SK-N-SH (cell line): ENCODE data around the gene AP5M1. TPM values are rescaled to one million over a fixed set of nuclear protein-coding genes. Genes with fewer than 3 reads are reported as not detected.

Experiments
- CTCF ChIA-PET: fragments of 300-600, 350-600 bp; formaldehyde crosslinking; extraction: SDS; loops from one replicate; lab custom pipeline; 2021; lab: Yijun Ruan, JAX
- POLR2A ChIA-PET: fragments of 350-600 bp; sonication (Branson Sonifier 250); formaldehyde crosslinking; extraction: SDS; loops from one replicate; lab custom pipeline; 2020; ENCODE audit warnings: antibody characterized with exemption, inconsistent platforms; lab: Yijun Ruan, JAX
- DNase-seq: peaks from one replicate; pipeline ENCODE4 v3.0.0; 2012
- H2AFZ ChIP-seq: fragments of 200-600 bp; sonication (generic); 2 replicates; pipeline ENCODE4 v1.8.1; 2016; ENCODE audit warnings: antibody characterized with exemption, mild to moderate bottlenecking, low read depth
- H3F3A ChIP-seq: fragments of 200-600 bp; sonication (generic); replicated peaks from 2 replicates; pipeline ENCODE3; 2016; ENCODE audit warnings: antibody characterized with exemption, mild to moderate bottlenecking; ENCODE audit not compliant: insufficient read depth
- H3K27ac ChIP-seq, 2 experiments: fragments of 200-500 bp in 1 of 2; fragments of 200-600 bp in 1 of 2; sonication (Bioruptor generic) in 1 of 2; sonication (generic), shearing (Covaris generic) in 1 of 2; 2 replicates each; pipeline versions ENCODE4 v1.5.1 to v1.6.1; 2014 to 2016; ENCODE audit warnings: low read depth in 2 of 2, inconsistent platforms in 1 of 2, low read length in 1 of 2, mild to moderate bottlenecking in 1 of 2, mixed read lengths in 1 of 2
- H3K27me3 ChIP-seq: fragments of 200-600 bp; sonication (generic), shearing (Covaris generic); 2 replicates; pipeline ENCODE4 v1.6.1; 2016; ENCODE audit warnings: mixed run types; ENCODE audit not compliant: insufficient read depth
- H3K36me3 ChIP-seq, 2 experiments: fragments of 200-500 bp in 1 of 2; fragments of 200-600 bp in 1 of 2; sonication (Bioruptor generic) in 1 of 2; sonication (generic) in 1 of 2; replicated peaks in 1 of 2; 2 replicates each; pipeline versions ENCODE3 to v1.5.1; 2014 to 2016; ENCODE audit warnings: low read length in 1 of 2, mild to moderate bottlenecking in 1 of 2; ENCODE audit not compliant: insufficient read depth in 2 of 2, control insufficient read depth in 1 of 2
- H3K4me1 ChIP-seq, 2 experiments: fragments of 200-500 bp in 1 of 2; fragments of 200-600 bp in 1 of 2; sonication (Bioruptor generic) in 1 of 2; sonication (generic), shearing (Covaris generic) in 1 of 2; 2 replicates each; pipeline versions ENCODE4 v1.5.1 to v1.6.1; 2014 to 2016; ENCODE audit warnings: low read depth in 1 of 2, low read length in 1 of 2, mixed run types in 1 of 2; ENCODE audit not compliant: insufficient read depth in 2 of 2, control insufficient read depth in 1 of 2
- H3K4me2 ChIP-seq: fragments of 200-600 bp; sonication (generic), shearing (Covaris generic); 2 replicates; pipeline ENCODE4 v1.6.1; 2017; ENCODE audit warnings: mixed run types
- H3K4me3 ChIP-seq, 2 experiments: fragments of 200-500 bp in 1 of 2; fragments of 200-600 bp in 1 of 2; sonication (Bioruptor generic) in 1 of 2; sonication (generic), shearing (Covaris generic) in 1 of 2; 2 replicates each; pipeline versions ENCODE4 v1.5.1 to v1.8.1; 2014 to 2016; ENCODE audit warnings: low read depth in 2 of 2, inconsistent platforms in 1 of 2, low read length in 1 of 2, mild to moderate bottlenecking in 1 of 2, mixed read lengths in 1 of 2, moderate library complexity in 1 of 2
- H3K79me2 ChIP-seq: fragments of 200-600 bp; sonication (generic); 2 replicates; pipeline ENCODE4 v1.8.1; 2017; ENCODE audit warnings: mild to moderate bottlenecking; ENCODE audit not compliant: insufficient read depth
- H3K9ac ChIP-seq: fragments of 200-600 bp; sonication (generic); 2 replicates; pipeline ENCODE4 v1.6.1; 2017; ENCODE audit warnings: mixed run types
- H3K9me2 ChIP-seq: fragments of 200-600 bp; sonication (generic); 2 replicates; pipeline ENCODE4 v1.6.1; 2017; ENCODE audit warnings: mixed run types
- H3K9me3 ChIP-seq: fragments of 200-600 bp; sonication (generic); 2 replicates; pipeline ENCODE4 v1.6.1; 2017; ENCODE audit warnings: mixed run types, mild to moderate bottlenecking, moderate library complexity
- H4K20me1 ChIP-seq: fragments of 200-600 bp; sonication (generic); 2 replicates; pipeline ENCODE4 v1.6.1; 2017; ENCODE audit warnings: mild to moderate bottlenecking, mixed run types; ENCODE audit not compliant: insufficient read depth
- CHD2 ChIP-seq: fragments of 150-350 bp; IDR thresholded peaks from 2 replicates; pipeline ENCODE4 v1.6.1; 2018; ENCODE audit warnings: low read length; ENCODE audit not compliant: partially characterized antibody
- ELF1 ChIP-seq: IDR thresholded peaks from 2 replicates; pipeline ENCODE4 v1.4.0; 2012
- EP300 ChIP-seq, 2 experiments: IDR thresholded peaks; 2 replicates each; pipeline versions ENCODE4 v1.4.0 to v1.6.1; 2012; ENCODE audit warnings: borderline replicate concordance in 1 of 2, low read depth in 1 of 2, low read length in 1 of 2
- EZH2phosphoT487 ChIP-seq: fragments of 200-600 bp; sonication (generic); IDR thresholded peaks from 2 replicates; pipeline ENCODE4 v1.6.1; 2017; ENCODE audit warnings: low read depth, mixed run types, mild to moderate bottlenecking, antibody characterized with exemption, moderate library complexity, borderline replicate concordance
- FOXM1 ChIP-seq: IDR thresholded peaks from 2 replicates; pipeline ENCODE4 v1.4.0; 2012; ENCODE audit warnings: low read depth, mild to moderate bottlenecking
- GABPA ChIP-seq: IDR thresholded peaks from 2 replicates; pipeline ENCODE4 v1.4.0; 2012; ENCODE audit warnings: low read depth, mild to moderate bottlenecking
- GATA2 ChIP-seq: sonication (generic); formaldehyde crosslinking; IDR thresholded peaks from 2 replicates; pipeline ENCODE4 v1.5.0; 2020; ENCODE audit warnings: mild to moderate bottlenecking, missing genetic modification reagents
- MEF2A ChIP-seq: IDR thresholded peaks from 2 replicates; pipeline ENCODE4 v1.4.0; 2012; ENCODE audit warnings: low read depth, borderline replicate concordance
- MXI1 ChIP-seq: IDR thresholded peaks from 2 replicates; pipeline ENCODE4 v1.6.1; 2012; ENCODE audit warnings: mild to moderate bottlenecking, low read depth, low read length, improper control_type of control experiment
- NRF1 ChIP-seq: IDR thresholded peaks from 2 replicates; pipeline ENCODE4 v1.6.1; 2012; ENCODE audit warnings: low read depth, mild to moderate bottlenecking, low read length
- POLR2AphosphoS5 ChIP-seq: IDR thresholded peaks from 2 replicates; pipeline ENCODE4 v1.6.1; 2012; ENCODE audit warnings: low read depth, low read length
- RAD21 ChIP-seq: IDR thresholded peaks from 2 replicates; pipeline ENCODE4 v1.6.1; 2012; ENCODE audit warnings: mild to moderate bottlenecking, low read length
- REST ChIP-seq: IDR thresholded peaks from 2 replicates; pipeline ENCODE4 v1.6.1; 2012; ENCODE audit warnings: mild to moderate bottlenecking, low read depth, low read length, moderate library complexity
- SIN3A ChIP-seq: IDR thresholded peaks from 2 replicates; pipeline ENCODE4 v1.6.1; 2012; ENCODE audit warnings: low read depth, mild to moderate bottlenecking, low read length, moderate library complexity, borderline replicate concordance
- SMC3 ChIP-seq: IDR thresholded peaks from 2 replicates; pipeline ENCODE4 v1.6.1; 2012; ENCODE audit warnings: low read depth, low read length, improper control_type of control experiment
- TAF1 ChIP-seq: IDR thresholded peaks from 2 replicates; pipeline ENCODE4 v1.6.1; 2012; ENCODE audit warnings: low read depth, mild to moderate bottlenecking, low read length, moderate library complexity, borderline replicate concordance
- TCF12 ChIP-seq: IDR thresholded peaks from 2 replicates; pipeline ENCODE4 v1.4.0; 2012
- TEAD4 ChIP-seq: IDR thresholded peaks from 2 replicates; pipeline ENCODE4 v1.4.0; 2012; ENCODE audit warnings: mild to moderate bottlenecking, borderline replicate concordance; ENCODE audit not compliant: insufficient read depth
- USF2 ChIP-seq: fragments of 150-350 bp; IDR thresholded peaks from 2 replicates; pipeline ENCODE4 v1.6.1; 2017; ENCODE audit warnings: antibody characterized with exemption, low read length, low read depth, borderline replicate concordance
- WGBS: methylation state at CpG from one replicate; pipeline ENCODE4 v1.1.6; 2017; ENCODE audit warnings: low lambda C conversion rate; 5-methylcytosine and 5-hydroxymethylcytosine counted together
- polyA plus RNA-seq, 3 experiments: library from polyadenylated mRNA; depleted of rRNA; stranded (reverse); fragments of >200 nt; gene quantifications; 2 replicates each; pipeline ENCODE4 v1.2.3, GENCODE V29; 2012
- TF ChIP-seq, protein P1 (sequence below): IDR thresholded peaks from 2 replicates; pipeline ENCODE4 v1.4.0; 2012; ENCODE audit warnings: low read depth

Gene AP5M1
- polyA plus RNA-seq, 1 of the 3 experiments (the other 2 are of a cell fraction) = 13.1 TPM

- no peak overlapping the region for H3K9ac ChIP-seq
- H3F3A ChIP-seq = peaks cover 7% of the 10 kb centered on the region
- H4K20me1 ChIP-seq = peaks cover 45% of the 10 kb centered on the region
- no peak overlapping the region for H3K4me3 ChIP-seq
- no peak for TF ChIP-seq GATA2 (CRISPR knock-in tag)
- TF ChIP-seq FOXM1 = no peak
- TF ChIP-seq ELF1 = no peak
- TF ChIP-seq TAF1 = no peak
- TF ChIP-seq TCF12 = no peak
- TF ChIP-seq, protein P1, sequence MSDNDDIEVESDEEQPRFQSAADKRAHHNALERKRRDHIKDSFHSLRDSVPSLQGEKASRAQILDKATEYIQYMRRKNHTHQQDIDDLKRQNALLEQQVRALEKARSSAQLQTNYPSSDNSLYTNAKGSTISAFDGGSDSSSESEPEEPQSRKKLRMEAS = no peak
- H3K27me3 ChIP-seq = no peaks in the 10 kb centered on the region
- WGBS = 100% methylated on average over 1 of the region's 1 CpG
- H3K4me1 ChIP-seq = peaks cover 2 to 4% of the 10 kb centered on the region in 2 experiments; a peak in 2 of 4 replicates
- H3K27ac ChIP-seq = no peak overlapping the region
- H3K9me3 ChIP-seq = no peaks in the 10 kb centered on the region
- DNase-seq = no peak
- H2AFZ ChIP-seq = no peak overlapping the region
- H3K9me2 ChIP-seq = no peaks in the 10 kb centered on the region
- ChIA-PET POLR2A (no interaction called here), CTCF (no interaction called here)
- H3K36me3 ChIP-seq = peaks cover 0 to under 1% of the 10 kb centered on the region in 2 experiments
- no peak overlapping the region; the same call in 1 of the 2 replicates for H3K4me2 ChIP-seq
- peaks cover 97% of the 10 kb centered on the region for H3K79me2 ChIP-seq
Measured at GRCh38 chr14:57259672-57260071, 9.1 kb upstream of the AP5M1 start.

GRCh38 chr14:57261604-57262003, 7.2 kb upstream of the AP5M1 start:
- H4K20me1 ChIP-seq = peaks cover 49% of the 10 kb centered on the region
- no peaks in the 10 kb centered on the region for H3K27me3 ChIP-seq
- peaks cover 97% of the 10 kb centered on the region for H3K79me2 ChIP-seq
- no peaks in the 10 kb centered on the region for H3K9me2 ChIP-seq
- DNase-seq = no peak
- CTCF ChIA-PET = no interaction called here
- H3F3A ChIP-seq = peaks cover 10% of the 10 kb centered on the region
- no peak overlapping the region for H3K4me3 ChIP-seq
- H2AFZ ChIP-seq = no peak overlapping the region
- TF ChIP-seq REST = no peak
- H3K27ac ChIP-seq = no peak overlapping the region
- H3K9me3 ChIP-seq = no peaks in the 10 kb centered on the region
- POLR2A ChIA-PET = no interaction called here
- H3K9ac ChIP-seq = no peak overlapping the region
- H3K4me1 ChIP-seq = peaks cover 2 to 4% of the 10 kb centered on the region in 2 experiments; a peak in 3 of 4 replicates
- H3K36me3 ChIP-seq = peaks cover 0 to 5% of the 10 kb centered on the region in 2 experiments
- no peak overlapping the region for H3K4me2 ChIP-seq

DNA sequence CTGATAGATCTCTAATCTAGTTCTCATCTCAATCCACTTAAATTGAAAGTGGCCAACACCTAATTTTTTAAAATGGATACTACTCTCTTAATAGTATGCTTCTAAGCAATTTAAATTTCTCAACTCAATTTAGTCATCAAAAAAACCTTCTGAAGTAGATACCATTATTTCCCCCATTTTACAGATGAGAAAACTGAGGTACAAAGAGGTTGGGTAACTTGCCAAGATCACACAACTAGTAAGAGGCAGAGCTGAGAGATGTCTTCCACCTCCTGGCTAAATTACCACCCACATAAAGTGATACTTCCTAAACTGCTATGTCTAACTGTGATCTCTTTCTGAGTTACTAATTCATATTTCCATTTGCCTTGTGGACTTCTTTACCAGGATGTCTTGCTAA, 6.7 kb upstream of the AP5M1 start:
- DNase-seq = no peak
- Histone ChIP-seq H3K27me3 (no peaks in the 10 kb centered on the region), H3K4me1 (peaks cover 4 to 9% of the 10 kb centered on the region in 2 experiments; a peak in 3 of 4 replicates), H2AFZ (no peak overlapping the region), H3F3A (peaks cover 12% of the 10 kb centered on the region), H3K9me2 (no peaks in the 10 kb centered on the region), H3K27ac (no peak overlapping the region), H3K9ac (no peak overlapping the region), H3K36me3 (peaks cover 0 to 5% of the 10 kb centered on the region in 2 experiments), H3K4me2 (no peak overlapping the region), H3K4me3 (no peak overlapping the region), H3K79me2 (peaks cover 97% of the 10 kb centered on the region), H3K9me3 (no peaks in the 10 kb centered on the region), H4K20me1 (peaks cover 44% of the 10 kb centered on the region)
- CTCF ChIA-PET = no interaction called here
- POLR2A ChIA-PET = no interaction called here
- TF ChIP-seq CHD2 (no peak), FOXM1 (no peak), TCF12 (no peak), GABPA (no peak), NRF1 (no peak), POLR2AphosphoS5 (no peak), TAF1 (no peak), SMC3 (no peak), MEF2A (no peak), MXI1 (no peak), EZH2phosphoT487 (no peak), USF2 (no peak), RAD21 (no peak), SIN3A (no peak), EP300 (IDR thresholded peaks at IDR 0.05; ENCODE audit: borderline replicate concordance in 1 of 2, low read depth in 1 of 2, low read length in 1 of 2) (no peak), TEAD4 (no peak)
